ENCODE measurements around the gene IPO4. TPM values are rescaled to one million over a fixed set of nuclear protein-coding genes. Genes with fewer than 3 reads are reported as not detected.
"Not testable (repeated sequence)": the region's sequence is repeated elsewhere in the genome, so short reads cannot be mapped to it uniquely, and the experiment has no call there.

Gene IPO4
- total RNA-seq, 2 experiments from 2014 or later, result 73.4 to 73.7 TPM

DNA sequence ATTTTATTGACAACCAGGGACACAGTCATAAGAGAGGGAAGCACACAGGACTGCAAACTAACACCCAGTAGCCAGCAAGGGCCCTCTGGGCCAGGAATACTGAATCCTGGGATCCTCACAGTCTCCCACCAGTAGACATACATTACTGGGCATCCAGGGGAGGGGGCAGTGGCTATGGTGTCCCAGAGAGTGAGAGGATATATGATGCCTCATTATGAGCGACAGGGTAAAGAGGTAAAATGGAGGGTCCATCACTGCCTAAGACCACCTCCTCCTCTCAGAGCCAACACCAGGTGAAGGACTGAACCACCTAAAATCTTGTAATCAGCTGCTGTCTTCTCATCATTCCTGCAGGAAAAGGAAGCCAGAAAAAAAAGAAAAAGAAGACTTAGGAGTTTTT, 28.3 kb upstream of the IPO4 start:
- H3K4me3 Mint-ChIP-seq; ATAC-seq; H3K9me3 Mint-ChIP-seq (ENCODE audit: low read depth); H3K27me3 Mint-ChIP-seq; DNase-seq; POLR2A ChIA-PET: not testable (repeated sequence)
- Mint-ChIP-seq H3K36me3 (ENCODE audit: low read depth) (peaks cover 24% of the 10 kb centered on the region), H3K27ac (peak overlapping the region; percentile 95), H3K4me1 (peaks cover 36% of the 10 kb centered on the region)
- CTCF ChIA-PET, result interaction anchor here (1.6 to 2.2 kb wide), 7 partner anchors 8 to 81 kb away, joined by 4 to 35 read pairs (median 9); partner anchors contain the start of genes DHRS1, NOP9 and TINF2
- intact Hi-C loops (cut with DNase I, micrococcal nuclease), result loop anchor here (1.0 to 5.0 kb wide), 5 partner anchors 80 to 225 kb away; partner anchors contain the start of genes CBLN3 (in 1 of the 2), KHNYN (in 1 of the 2) and SDR39U1 (in 1 of the 2)

- peaks cover 41% of the 10 kb centered on the region for H3K4me1 Mint-ChIP-seq
- H3K27ac Mint-ChIP-seq, result peak overlapping the region; percentile 95
- H3K4me3 Mint-ChIP-seq, result peak overlapping the region; percentile 92
- DNase-seq (no peak), ATAC-seq (no peak)
- no peaks in the 10 kb centered on the region for H3K27me3 Mint-ChIP-seq
- H3K9me3 Mint-ChIP-seq (ENCODE audit: low read depth), result no peaks in the 10 kb centered on the region
- ChIA-PET POLR2A (interaction anchor here (0.5 to 1.2 kb wide), 3 partner anchors 26 to 107 kb away, joined by 3 to 6 read pairs (median 3); partner anchors contain the start of genes IRF9 and TINF2), CTCF (interaction anchor here (0.6 to 3.8 kb wide), 21 partner anchors 9 to 220 kb away, joined by 3 to 44 read pairs (median 6); partner anchors contain the start of genes CBLN3, CIDEB, DHRS1 and KHNYN)
- peaks cover 29% of the 10 kb centered on the region for H3K36me3 Mint-ChIP-seq (ENCODE audit: low read depth)
- intact Hi-C loops (cut with DNase I, micrococcal nuclease), result loop anchor here (1.0 to 5.0 kb wide), 5 partner anchors 81 to 226 kb away; partner anchors contain the start of genes CBLN3 (in 1 of the 2), KHNYN (in 1 of the 2) and SDR39U1 (in 1 of the 2)
Observed at GRCh38 chr14:24216345-24216699, 27.7 kb upstream of the IPO4 start.

DNA sequence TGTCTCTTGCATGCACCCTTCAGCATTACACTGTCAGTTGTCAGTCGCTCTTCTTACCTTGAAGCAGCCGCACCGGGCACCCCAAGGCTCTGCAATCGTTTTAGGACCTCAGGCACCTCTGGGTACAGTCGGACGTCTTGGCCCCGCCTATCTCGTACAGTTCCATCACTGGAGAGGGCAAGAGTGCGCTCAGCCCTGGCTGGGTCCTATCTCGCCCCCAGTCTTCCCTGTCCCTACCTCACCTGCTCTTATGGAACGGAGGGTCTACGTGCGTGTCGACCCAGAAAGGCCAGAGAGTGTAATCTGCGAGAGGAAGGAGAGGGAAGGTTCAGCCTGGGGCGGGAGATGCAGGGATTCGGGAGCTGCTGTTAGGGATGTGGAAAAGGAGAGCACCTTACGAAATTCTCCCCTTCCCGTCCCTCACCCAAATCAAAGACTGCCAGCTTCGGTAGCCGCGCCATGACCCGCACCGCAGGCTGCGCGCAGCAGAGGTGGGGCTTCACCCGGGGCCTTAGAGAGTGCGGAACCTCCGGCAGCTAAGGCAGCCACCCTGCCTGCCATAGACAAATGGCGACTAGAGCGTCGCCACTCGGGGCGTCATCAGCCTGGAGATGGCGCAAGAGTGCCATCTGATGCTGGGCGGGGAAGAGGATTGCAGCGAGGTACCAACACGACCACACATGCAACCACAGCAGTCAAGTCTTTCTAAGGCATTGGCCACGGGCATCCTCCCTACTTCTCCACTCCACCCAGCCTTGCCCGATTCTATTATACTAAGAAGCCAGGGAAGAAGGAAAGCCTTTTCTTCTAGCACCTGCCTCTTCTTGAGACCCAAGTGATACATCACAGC, 27.1 kb upstream of the IPO4 start, which contains the start of gene MDP1:
TSS of gene MDP1 (minus strand) at position 572 of the 850 bp plus-strand sequence. CDS start at position 461, 111 bp downstream.
- ATAC-seq (peak; percentile 76), DNase-seq (peak; percentile 93)
- Mint-ChIP-seq H3K4me3 (peak within 1 kb of the TSS; percentile 92), H3K27me3 (no peaks in the 10 kb centered on the region), H3K4me1 (peaks cover 44% of the 10 kb centered on the region), H3K9me3 (ENCODE audit: low read depth) (no peaks in the 10 kb centered on the region), H3K36me3 (ENCODE audit: low read depth) (peaks cover 33% of the 10 kb centered on the region), H3K27ac (peak within 1 kb of the TSS; percentile 95)
- intact Hi-C loops (cut with DNase I, micrococcal nuclease), result loop anchor here (1.0 to 5.0 kb wide), 5 partner anchors 82 to 227 kb away; partner anchors contain the start of genes CBLN3 (in 1 of the 2), KHNYN (in 1 of the 2) and SDR39U1 (in 1 of the 2)
- ChIA-PET POLR2A (interaction anchor here (0.5 to 1.2 kb wide), 4 partner anchors 26 to 121 kb away, joined by 3 to 6 read pairs (median 3); partner anchors contain the start of genes IRF9 and TINF2), CTCF (interaction anchor here (0.6 to 3.8 kb wide), 27 partner anchors 9 to 410 kb away, joined by 3 to 44 read pairs (median 4); partner anchors contain the start of genes CBLN3, CIDEB, DHRS1 and KHNYN)

GRCh38 chr14:24213866-24214662, 25.4 kb upstream of the IPO4 start:
- ChIA-PET CTCF (interaction anchor here (0.5 to 3.8 kb wide), 17 partner anchors 14 to 202 kb away, joined by 3 to 44 read pairs (median 6); partner anchors contain the start of genes CIDEB, DHRS1, IPO4 and LTB4R), POLR2A (interaction anchor here (0.5 to 2.3 kb wide), 14 partner anchors 12 to 1343 kb away, joined by 3 to 18 read pairs (median 4); partner anchors contain the start of genes DCAF11, GMPR2, IPO4 and IRF9)
- ATAC-seq, result no peak
- no peaks in the 10 kb centered on the region for H3K27me3 Mint-ChIP-seq
- intact Hi-C loops (cut with DNase I, micrococcal nuclease), result loop anchor here (1.0 to 2.0 kb wide), 14 partner anchors 18 to 228 kb away; partner anchors contain the start of genes DHRS1 (in 2 of the 2), GMPR2 (in 2 of the 2), NEDD8 (in 2 of the 2) and NOP9 (in 2 of the 2)
- peak overlapping the region; percentile 95 for H3K27ac Mint-ChIP-seq
- no peaks in the 10 kb centered on the region for H3K9me3 Mint-ChIP-seq (ENCODE audit: low read depth)
- DNase-seq, result no peak
- peaks cover 47% of the 10 kb centered on the region for H3K36me3 Mint-ChIP-seq (ENCODE audit: low read depth)
- H3K4me3 Mint-ChIP-seq, result peak overlapping the region; percentile 94
- peaks cover 50% of the 10 kb centered on the region for H3K4me1 Mint-ChIP-seq

- intact Hi-C loops (cut with DNase I, micrococcal nuclease), result loop anchor here (1.0 to 2.0 kb wide), 14 partner anchors 18 to 229 kb away; partner anchors contain the start of genes DHRS1 (in 2 of the 2), GMPR2 (in 2 of the 2), NEDD8 (in 2 of the 2) and NOP9 (in 2 of the 2)
- DNase-seq (peak; percentile 99), ATAC-seq (peak; percentile 82)
- POLR2A ChIA-PET, result interaction anchor here (0.5 to 2.3 kb wide), 17 partner anchors 13 to 1342 kb away, joined by 3 to 18 read pairs (median 4); partner anchors contain the start of genes DCAF11, EMC9, GMPR2 and IPO4
- peaks cover 50% of the 10 kb centered on the region for H3K36me3 Mint-ChIP-seq (ENCODE audit: low read depth)
- H3K4me3 Mint-ChIP-seq, result peak within 1 kb of the TSS; percentile 94
- H3K27ac Mint-ChIP-seq, result peak within 1 kb of the TSS; percentile 95
- H3K9me3 Mint-ChIP-seq (ENCODE audit: low read depth), result no peaks in the 10 kb centered on the region
- H3K4me1 Mint-ChIP-seq, result peaks cover 50% of the 10 kb centered on the region
- no peaks in the 10 kb centered on the region for H3K27me3 Mint-ChIP-seq
- CTCF ChIA-PET, result interaction anchor here (0.6 to 3.8 kb wide), 14 partner anchors 15 to 223 kb away, joined by 3 to 44 read pairs (median 7); partner anchors contain the start of genes CIDEB, DHRS1, IPO4 and LTB4R
Observed at GRCh38 chr14:24212924-24213865, 24.6 kb upstream of the IPO4 start, which contains the start of gene CHMP4A. TSS of gene CHMP4A (minus strand) at chr14:24213488. CDS start at chr14:24213439, 49 bp downstream.

GRCh38 chr14:24211311-24211710, 22.7 kb upstream of the IPO4 start:
- ChIA-PET CTCF (interaction anchor here (1.0 to 1.3 kb wide), 2 partner anchors 16 to 27 kb away, joined by 3 to 4 read pairs; partner anchors contain the start of gene TM9SF1), POLR2A (interaction anchor here (0.8 kb wide), 1 partner anchor 49 kb away, joined by 3 read pairs; no protein-coding TSS in a partner anchor)
- Mint-ChIP-seq H3K27me3 (no peaks in the 10 kb centered on the region), H3K36me3 (ENCODE audit: low read depth) (peaks cover 60% of the 10 kb centered on the region), H3K4me3 (peak overlapping the region; percentile 94), H3K9me3 (ENCODE audit: low read depth) (no peaks in the 10 kb centered on the region), H3K4me1 (peaks cover 55% of the 10 kb centered on the region), H3K27ac (peak overlapping the region; percentile 83)
- ATAC-seq, result no peak
- DNase-seq, result no peak
- intact Hi-C loops (cut with DNase I, micrococcal nuclease), result no loop called here

GRCh38 chr14:24207625-24208024, 19.0 kb upstream of the IPO4 start:
- intact Hi-C loops (cut with DNase I, micrococcal nuclease), result no loop called here
- Mint-ChIP-seq H3K36me3 (ENCODE audit: low read depth) (peaks cover 78% of the 10 kb centered on the region), H3K27me3 (no peaks in the 10 kb centered on the region), H3K4me3 (no peak overlapping the region), H3K27ac (no peak overlapping the region), H3K9me3 (ENCODE audit: low read depth) (peaks cover 6% of the 10 kb centered on the region), H3K4me1 (peaks cover 33% of the 10 kb centered on the region)
- ChIA-PET POLR2A (no interaction called here), CTCF (interaction anchor here (0.5 to 1.4 kb wide), 5 partner anchors 8 to 101 kb away, joined by 3 read pairs; partner anchors contain the start of genes DHRS1, MDP1 and NOP9)
- no peak for ATAC-seq
- DNase-seq, result no peak

DNA sequence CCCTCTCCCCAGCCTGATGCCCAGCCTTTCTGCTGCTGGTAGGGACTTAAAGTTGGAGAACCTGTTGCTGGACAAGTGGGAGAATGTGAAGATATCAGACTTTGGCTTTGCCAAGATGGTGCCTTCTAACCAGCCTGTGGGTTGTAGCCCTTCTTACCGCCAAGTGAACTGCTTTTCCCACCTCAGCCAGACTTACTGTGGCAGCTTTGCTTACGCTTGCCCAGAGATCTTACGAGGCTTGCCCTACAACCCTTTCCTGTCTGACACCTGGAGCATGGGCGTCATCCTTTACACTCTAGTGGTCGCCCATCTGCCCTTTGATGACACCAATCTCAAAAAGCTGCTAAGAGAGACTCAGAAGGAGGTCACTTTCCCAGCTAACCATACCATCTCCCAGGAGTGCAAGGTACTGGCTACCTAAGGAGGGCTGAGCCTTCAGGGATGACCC, 18.5 kb upstream of the IPO4 start:
- POLR2A ChIA-PET, result no interaction called here
- Mint-ChIP-seq H3K9me3 (ENCODE audit: low read depth) (peaks cover 7% of the 10 kb centered on the region), H3K36me3 (ENCODE audit: low read depth) (peaks cover 80% of the 10 kb centered on the region), H3K4me1 (peaks cover 30% of the 10 kb centered on the region), H3K4me3 (no peak overlapping the region), H3K27me3 (no peaks in the 10 kb centered on the region), H3K27ac (peak overlapping the region; percentile 13)
- DNase-seq (no peak), ATAC-seq (no peak)
- CTCF ChIA-PET, result interaction anchor here (0.5 to 0.8 kb wide), 5 partner anchors 9 to 102 kb away, joined by 3 read pairs; partner anchors contain the start of genes DHRS1, MDP1 and NOP9
- intact Hi-C loops (cut with DNase I, micrococcal nuclease), result no loop called here
